Gastrocnemius medialis (tissue), 4 donors: ENCODE results near the gene TANC1.

ENCODE experiments used
- CTCF ChIP-seq, 5 experiments: fragments of 450-650 bp in 3 of 5; fragments of 200-600 bp in 2 of 5; sonication (generic) in 2 of 5; IDR thresholded peaks in 4 of 5; conservative IDR thresholded peaks in 1 of 5; 1 replicate in 4 of 5; 2 replicates in 1 of 5; pipeline ENCODE4 v1.5.1; 2016 to 2019; ENCODE audit warnings: antibody characterized with exemption in 5 of 5, mild to moderate bottlenecking in 3 of 5, moderate library complexity in 3 of 5
- POLR2A ChIP-seq, 2 donors: fragments of 450-650 bp; IDR thresholded peaks; one replicate each; pipeline ENCODE4 v1.6.1; 2017; ENCODE audit warnings: antibody characterized with exemption in 2 of 2, mild to moderate bottlenecking in 2 of 2, moderate library complexity in 2 of 2

- TF ChIP-seq CTCF (IDR thresholded peaks at IDR 0.05 in 4 of 5, conservative IDR thresholded peaks at IDR 0.05 in 1 of 5) (no peak), POLR2A (IDR thresholded peaks at IDR 0.05) (no peak)
These were observed 241.2 kb downstream of the TANC1 start for GRCh38 chr2:159209341-159210306.
